KG1 (cell line): ENCODE data around the gene PKP1.

Experiments used
- DNase-seq: peaks from one replicate; lab custom pipeline; 2025; lab: John Stamatoyannopoulos, UW

The PKP1 gene

DNA sequence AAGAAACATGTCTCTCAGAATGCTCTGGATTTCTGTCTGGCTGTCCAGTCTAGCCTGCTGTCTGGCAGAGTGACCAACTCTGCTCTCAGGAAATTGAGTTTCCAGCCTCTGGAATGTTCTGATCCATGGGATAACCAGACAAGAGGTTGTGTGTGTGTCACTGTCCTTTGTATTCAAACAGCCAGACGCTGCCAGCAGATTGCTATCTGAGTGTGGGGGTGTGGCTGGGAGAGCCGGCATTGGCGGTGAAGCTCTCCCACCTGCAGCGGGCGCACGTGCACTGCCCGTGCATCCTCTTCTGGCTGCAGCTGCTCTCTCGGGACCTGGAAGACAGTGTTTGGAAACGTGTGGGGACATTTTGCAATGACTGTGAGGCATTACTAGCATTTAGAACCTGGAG is 26.1 kb downstream of the PKP1 start:
- DNase-seq, result no peak

DNA sequence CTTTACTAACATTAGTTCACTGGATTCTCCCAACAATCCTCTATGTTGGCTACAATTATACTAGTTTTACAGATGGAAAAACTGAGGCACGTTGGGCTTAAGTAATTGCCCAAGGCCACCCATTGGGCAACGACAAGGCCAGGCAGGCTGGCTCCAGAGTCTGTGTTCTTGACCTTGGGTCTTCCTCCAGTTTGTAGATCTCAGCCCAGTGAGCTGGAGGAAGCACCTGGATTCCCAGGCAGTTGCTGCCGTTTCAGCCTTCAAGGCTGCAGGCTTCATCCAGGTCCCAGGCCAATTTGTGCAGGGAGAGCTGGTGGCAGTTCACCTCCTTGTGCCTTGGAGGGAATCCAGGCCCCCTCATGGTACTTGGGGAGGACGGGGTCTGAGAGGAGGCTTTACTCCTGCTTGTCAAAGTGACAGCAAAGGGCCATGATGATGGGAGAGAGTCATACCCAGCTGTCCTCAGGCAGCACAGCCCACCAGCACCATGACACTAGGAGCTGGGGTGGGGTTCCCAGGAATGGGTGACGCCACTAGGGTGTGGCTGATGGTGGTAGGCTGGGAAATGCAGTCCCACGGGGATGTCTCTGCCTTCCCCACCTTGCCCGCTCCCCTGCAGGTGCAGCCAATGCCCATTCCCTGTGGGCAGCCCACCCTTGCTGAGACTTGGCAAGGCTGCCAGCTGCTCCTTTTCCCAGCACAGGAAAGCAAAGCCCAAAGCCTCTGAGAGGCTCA is 27.1 kb downstream of the PKP1 start:
- no peak for DNase-seq

- no peak for DNase-seq
Measured at GRCh38 chr1:201310986-201311355, 27.7 kb downstream of the PKP1 start.

GRCh38 chr1:201311356-201312011 is 28.2 kb downstream of the PKP1 start:
- DNase-seq, result no peak

GRCh38 chr1:201312298-201312697 is 29.0 kb downstream of the PKP1 start:
- DNase-seq, result no peak

DNA sequence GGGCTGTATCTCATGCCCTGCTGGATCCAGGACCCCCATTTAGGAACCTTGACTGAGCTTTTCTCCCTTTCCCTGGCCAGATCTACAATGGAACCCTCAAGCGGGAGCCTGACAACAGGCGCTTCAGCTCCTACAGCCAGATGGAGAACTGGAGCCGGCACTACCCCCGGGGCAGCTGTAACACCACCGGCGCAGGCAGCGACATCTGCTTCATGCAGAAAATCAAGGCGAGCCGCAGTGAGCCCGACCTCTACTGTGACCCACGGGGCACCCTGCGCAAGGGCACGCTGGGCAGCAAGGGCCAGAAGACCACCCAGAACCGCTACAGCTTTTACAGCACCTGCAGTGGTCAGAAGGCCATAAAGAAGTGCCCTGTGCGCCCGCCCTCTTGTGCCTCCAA is 29.8 kb downstream of the PKP1 start:
- DNase-seq, result no peak

DNA sequence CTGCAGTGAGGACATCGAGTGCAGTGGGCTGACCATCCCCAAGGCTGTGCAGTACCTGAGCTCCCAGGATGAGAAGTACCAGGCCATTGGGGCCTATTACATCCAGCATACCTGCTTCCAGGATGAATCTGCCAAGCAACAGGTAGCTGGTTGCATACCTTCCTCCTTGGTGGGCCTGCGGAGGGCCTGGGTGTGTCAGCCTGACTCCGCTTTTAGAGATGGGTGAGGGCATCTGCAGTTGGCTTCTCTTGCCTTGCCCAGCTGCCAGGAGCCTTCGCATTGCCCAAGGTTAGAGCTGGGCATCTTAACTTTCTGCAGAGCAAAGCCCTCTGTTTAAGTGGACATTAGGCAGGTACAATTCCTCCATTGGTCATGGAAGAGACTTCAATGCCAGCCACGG is 33.2 kb downstream of the PKP1 start:
- DNase-seq, result no peak

- no peak for DNase-seq
Measured at GRCh38 chr1:201317551-201317950, 34.2 kb downstream of the PKP1 start.

GRCh38 chr1:201318504-201319340 is 35.4 kb downstream of the PKP1 start:
- DNase-seq, result no peak

- DNase-seq, result no peak
Measured at GRCh38 chr1:201319631-201320030, 36.3 kb downstream of the PKP1 start.

DNA sequence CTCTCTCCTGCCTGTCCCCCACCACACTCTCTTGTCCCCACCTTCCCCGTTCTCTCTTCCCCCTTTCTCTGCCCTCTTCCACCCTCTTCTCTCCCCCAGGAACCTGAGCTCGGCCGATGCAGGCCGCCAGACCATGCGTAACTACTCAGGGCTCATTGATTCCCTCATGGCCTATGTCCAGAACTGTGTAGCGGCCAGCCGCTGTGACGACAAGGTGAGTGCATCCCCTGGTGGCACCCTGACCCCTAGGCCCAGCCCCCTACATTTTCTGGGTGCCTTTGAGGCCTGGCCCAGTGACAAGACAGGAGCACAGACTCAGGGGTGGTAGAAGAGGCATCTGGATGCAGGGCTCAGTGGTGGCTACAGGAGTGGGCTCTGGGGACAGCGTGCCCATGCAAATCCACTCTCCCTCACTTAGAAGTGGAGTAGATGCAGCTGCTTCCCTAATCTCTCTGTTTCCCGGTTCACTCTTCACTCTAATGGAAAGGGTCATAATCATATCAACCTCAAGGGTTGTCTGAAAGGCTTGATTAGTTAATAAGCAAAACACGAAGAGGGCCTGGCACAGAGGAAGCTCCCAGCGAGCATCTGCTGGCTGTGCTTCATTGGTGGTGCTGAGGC is 37.0 kb downstream of the PKP1 start:
- DNase-seq, result no peak

- no peak for DNase-seq
Measured at GRCh38 chr1:201321826-201322390, 38.6 kb downstream of the PKP1 start.

GRCh38 chr1:201322653-201323510 is 39.6 kb downstream of the PKP1 start:
- DNase-seq, result no peak

DNA sequence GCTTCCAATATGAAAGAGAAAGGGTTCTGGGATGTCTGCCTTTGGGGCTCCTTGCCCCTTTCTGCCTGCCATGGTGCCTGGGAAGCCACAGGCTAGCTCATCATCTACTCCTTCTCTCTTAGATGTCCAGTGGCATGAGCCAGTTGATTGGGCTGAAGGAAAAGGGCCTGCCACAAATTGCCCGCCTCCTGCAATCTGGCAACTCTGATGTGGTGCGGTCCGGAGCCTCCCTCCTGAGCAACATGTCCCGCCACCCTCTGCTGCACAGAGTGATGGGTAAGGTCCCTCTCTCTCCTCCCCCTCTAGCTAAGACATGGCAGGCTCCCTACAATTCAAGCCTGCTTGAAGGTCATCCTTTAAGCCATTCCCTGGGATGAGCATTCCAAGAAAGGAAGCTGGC is 41.0 kb downstream of the PKP1 start:
- no peak for DNase-seq

- DNase-seq, result no peak
Measured at GRCh38 chr1:201324821-201325677, 41.7 kb downstream of the PKP1 start.

DNA sequence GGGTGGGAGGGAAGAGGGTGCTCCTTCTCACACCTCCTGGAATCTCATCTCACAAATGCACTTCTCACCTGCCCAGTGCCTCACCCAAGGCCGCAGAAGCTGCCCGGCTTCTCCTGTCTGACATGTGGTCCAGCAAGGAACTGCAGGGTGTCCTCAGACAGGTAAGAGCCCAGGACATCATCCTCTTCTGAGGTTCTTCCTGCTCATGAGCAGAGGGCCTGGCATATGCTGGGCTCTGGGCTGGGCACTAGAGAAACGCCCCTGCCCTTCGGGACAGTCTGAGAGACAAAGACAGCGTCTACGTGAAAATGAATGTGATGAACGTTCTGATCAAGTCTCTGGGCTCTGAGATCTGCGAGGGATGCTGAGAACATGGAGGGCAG is 42.4 kb downstream of the PKP1 start:
- no peak for DNase-seq

DNA sequence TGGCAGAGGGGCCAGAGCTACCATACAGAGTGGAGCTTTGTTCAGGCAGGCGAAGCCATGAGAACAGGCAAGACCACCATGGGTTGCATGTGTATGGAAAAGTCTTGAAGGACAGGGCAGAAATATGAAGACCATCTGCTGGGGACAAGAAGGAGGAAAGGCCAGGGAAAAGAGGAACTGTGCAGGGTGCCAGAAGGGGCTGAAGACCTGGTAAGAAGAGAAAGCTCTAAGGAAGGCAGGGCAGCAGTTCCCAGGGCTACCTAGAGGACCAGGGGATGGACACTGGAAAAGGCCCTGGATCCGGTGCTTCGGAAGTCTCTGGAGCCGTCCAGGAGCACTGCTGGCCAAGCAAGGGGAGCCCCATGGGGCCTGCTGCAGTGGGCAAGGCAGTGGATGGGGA is 43.4 kb downstream of the PKP1 start:
- DNase-seq, result no peak

GRCh38 chr1:201327687-201328240 is 44.5 kb downstream of the PKP1 start:
- no peak for DNase-seq

DNA sequence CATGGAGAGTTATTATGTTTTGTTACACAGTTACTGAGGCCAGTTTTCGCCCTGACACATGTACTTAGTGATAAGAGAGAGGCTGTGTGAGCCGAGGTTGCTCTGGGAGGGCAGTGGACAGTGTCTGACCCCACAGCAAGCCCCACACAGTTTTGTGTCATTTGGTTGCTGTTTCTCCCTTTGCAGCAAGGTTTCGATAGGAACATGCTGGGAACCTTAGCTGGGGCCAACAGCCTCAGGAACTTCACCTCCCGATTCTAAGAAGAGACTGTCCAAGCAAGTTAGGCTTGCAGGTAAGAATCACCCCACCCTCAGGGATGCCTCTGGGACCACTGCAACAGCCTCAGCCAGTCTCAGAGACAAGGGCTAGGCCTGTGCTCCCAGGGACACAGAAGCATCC is 45.3 kb downstream of the PKP1 start:
- DNase-seq, result no peak

GRCh38 chr1:201329286-201329685 is 46.0 kb downstream of the PKP1 start:
- DNase-seq, result no peak
